KG1 (cell line): ENCODE data around the gene OSBP2.

ENCODE experiments used
- DNase-seq: peaks from one replicate; lab custom pipeline; 2025; lab: John Stamatoyannopoulos, UW

The OSBP2 gene

GRCh38 chr22:30882184-30882717 lies 187.6 kb downstream of the OSBP2 start:
- DNase-seq: no peak

GRCh38 chr22:30882974-30883533 lies 188.4 kb downstream of the OSBP2 start:
- DNase-seq: no peak

- DNase-seq: no peak
Observed at GRCh38 chr22:30883586-30884145, 189.0 kb downstream of the OSBP2 start.

GRCh38 chr22:30884211-30885000 lies 189.7 kb downstream of the OSBP2 start:
- DNase-seq: no peak

- no peak for DNase-seq
Observed at GRCh38 chr22:30885001-30885366, 190.3 kb downstream of the OSBP2 start.

- DNase-seq: no peak
Observed at GRCh38 chr22:30885591-30885990, 190.9 kb downstream of the OSBP2 start.

- DNase-seq: no peak
Observed at GRCh38 chr22:30887453-30887852, 192.8 kb downstream of the OSBP2 start.

- no peak for DNase-seq
Observed at GRCh38 chr22:30887861-30888260, 193.2 kb downstream of the OSBP2 start.

- DNase-seq: no peak
Observed at GRCh38 chr22:30889268-30889995, 194.8 kb downstream of the OSBP2 start.

GRCh38 chr22:30889996-30890480 lies 195.4 kb downstream of the OSBP2 start:
- no peak for DNase-seq

GRCh38 chr22:30890686-30891442 lies 196.2 kb downstream of the OSBP2 start:
- DNase-seq: no peak

- no peak for DNase-seq
Observed at GRCh38 chr22:30891443-30891755, 196.7 kb downstream of the OSBP2 start.

GRCh38 chr22:30891781-30892180 lies 197.1 kb downstream of the OSBP2 start:
- no peak for DNase-seq

GRCh38 chr22:30892286-30892685 lies 197.6 kb downstream of the OSBP2 start:
- no peak for DNase-seq

- no peak for DNase-seq
Observed at GRCh38 chr22:30892731-30893221, 198.1 kb downstream of the OSBP2 start.

GRCh38 chr22:30893434-30894370 lies 199.0 kb downstream of the OSBP2 start:
- no peak for DNase-seq

- no peak for DNase-seq
Observed at GRCh38 chr22:30894371-30894740, 199.7 kb downstream of the OSBP2 start.

GRCh38 chr22:30902496-30903357 lies 208.1 kb downstream of the OSBP2 start:
- DNase-seq: peak; percentile 2

GRCh38 chr22:30903876-30904460 lies 209.3 kb downstream of the OSBP2 start:
- no peak for DNase-seq
